Measurements from ENCODE around the gene LRGUK.

Gene LRGUK

GRCh38 chr7:134128829-134129228 lies 1.7 kb downstream of the LRGUK start:
- DNase-seq (ENCODE audit: low spot score): no peak

- DNase-seq (ENCODE audit: low spot score): no peak
These were observed 2.9 kb downstream of the LRGUK start for GRCh38 chr7:134129856-134130523.

- DNase-seq (ENCODE audit: low spot score): no peak
These were observed 6.9 kb downstream of the LRGUK start for GRCh38 chr7:134134004-134134403.

- peak; percentile 57 for DNase-seq (ENCODE audit: low spot score)
These were observed 14.0 kb downstream of the LRGUK start for GRCh38 chr7:134140889-134141867.

GRCh38 chr7:134141868-134142264 lies 14.7 kb downstream of the LRGUK start:
- no peak for DNase-seq (ENCODE audit: low spot score)

- no peak for DNase-seq (ENCODE audit: low spot score)
These were observed 26.5 kb downstream of the LRGUK start for GRCh38 chr7:134153493-134154136.

GRCh38 chr7:134154581-134155130 lies 27.5 kb downstream of the LRGUK start:
- no peak for DNase-seq (ENCODE audit: low spot score)

DNA sequence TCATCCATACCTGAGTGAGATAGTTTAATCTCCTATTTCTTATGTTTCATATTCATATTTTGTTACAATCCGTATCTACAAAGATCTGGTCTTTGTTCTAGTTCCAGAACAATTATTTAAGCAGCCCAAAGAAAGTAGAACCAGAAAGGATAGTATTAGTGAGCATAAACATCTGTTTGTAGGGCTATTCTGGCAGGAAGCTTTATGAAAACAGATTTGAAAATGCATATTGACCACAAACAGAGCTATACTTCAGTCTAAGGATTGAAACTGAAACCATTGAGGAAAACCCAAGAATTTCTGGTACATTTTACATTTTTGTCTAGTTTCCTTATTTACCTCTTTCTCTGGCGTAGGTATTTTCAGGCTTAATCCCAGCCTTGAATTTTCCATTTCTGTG lies 28.1 kb downstream of the LRGUK start:
- no peak for DNase-seq (ENCODE audit: low spot score)

GRCh38 chr7:134155871-134156270 lies 28.7 kb downstream of the LRGUK start:
- DNase-seq (ENCODE audit: low spot score): no peak

GRCh38 chr7:134165252-134165651 lies 38.1 kb downstream of the LRGUK start:
- no peak for DNase-seq (ENCODE audit: low spot score)

DNA sequence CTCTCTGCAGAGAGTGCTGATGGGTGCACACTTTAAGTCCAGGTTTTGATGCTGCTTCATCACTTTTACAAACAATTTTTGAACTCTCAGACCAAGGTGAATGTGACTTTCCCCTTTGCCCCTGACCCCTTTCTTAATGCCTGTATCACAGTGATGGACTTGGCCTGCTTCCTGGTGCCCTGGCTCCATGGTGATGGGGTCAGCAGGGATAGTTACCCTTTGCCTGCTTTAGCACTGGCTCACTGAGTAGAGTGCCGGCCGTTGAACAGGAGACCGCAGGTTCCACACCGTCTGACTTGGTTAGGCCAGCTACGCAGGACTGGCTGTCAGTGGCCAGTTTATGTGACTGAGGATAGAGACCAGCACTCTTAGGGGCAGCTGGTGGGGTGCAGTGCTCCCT lies 40.1 kb downstream of the LRGUK start:
- no peak for DNase-seq (ENCODE audit: low spot score)

GRCh38 chr7:134167841-134168240 lies 40.7 kb downstream of the LRGUK start:
- DNase-seq (ENCODE audit: low spot score): no peak

GRCh38 chr7:134174795-134175261 lies 47.7 kb downstream of the LRGUK start:
- DNase-seq (ENCODE audit: low spot score): peak; percentile 66

DNA sequence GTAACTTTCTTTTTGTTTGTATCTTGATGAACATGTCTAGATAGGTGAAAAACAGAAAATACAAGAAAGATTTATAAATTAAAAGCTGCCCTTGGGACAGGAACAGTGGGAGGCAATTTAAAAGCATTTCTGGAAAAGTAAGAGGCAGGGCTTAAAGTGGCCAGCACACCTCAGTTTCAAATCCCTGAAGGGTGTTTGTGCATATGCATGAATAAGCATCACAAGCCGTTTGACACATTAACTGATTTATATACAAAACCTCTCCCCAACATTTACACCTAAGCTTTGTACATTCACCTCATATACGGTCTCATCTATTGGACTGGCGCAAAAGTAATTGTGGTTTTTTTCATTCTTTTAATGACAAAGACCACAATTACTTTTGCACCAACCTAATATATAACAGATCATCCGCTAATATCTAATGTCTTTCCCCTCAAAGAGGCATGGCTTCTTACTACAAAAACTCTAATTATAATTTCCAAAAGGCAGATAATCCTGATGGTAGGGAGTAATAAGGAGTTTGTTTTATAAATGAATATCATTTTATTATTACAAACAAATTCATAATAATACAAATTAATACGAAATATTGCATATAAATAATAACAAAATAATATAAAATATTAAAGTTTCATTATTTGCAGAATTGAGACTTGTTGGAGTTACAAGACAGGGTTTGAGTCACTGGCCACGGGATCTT lies 48.3 kb downstream of the LRGUK start:
- no peak for DNase-seq (ENCODE audit: low spot score)

DNA sequence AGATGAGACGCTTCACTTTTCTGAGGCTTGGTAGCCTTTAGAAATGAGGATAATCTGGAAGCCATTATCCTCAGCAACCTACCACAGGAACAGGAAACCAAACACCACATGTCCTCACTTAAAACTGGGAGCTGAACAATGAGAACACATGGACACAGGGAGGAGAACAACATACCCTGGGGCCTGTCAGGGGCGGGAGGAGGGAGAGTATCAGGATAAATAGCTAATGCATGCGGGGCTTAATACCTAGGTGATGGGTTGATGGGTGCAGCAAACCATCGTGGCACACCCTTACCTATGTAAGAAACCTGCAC lies 48.9 kb downstream of the LRGUK start:
- no peak for DNase-seq (ENCODE audit: low spot score)

GRCh38 chr7:134179036-134180011 lies 52.2 kb downstream of the LRGUK start:
- DNase-seq (ENCODE audit: low spot score): no peak

DNA sequence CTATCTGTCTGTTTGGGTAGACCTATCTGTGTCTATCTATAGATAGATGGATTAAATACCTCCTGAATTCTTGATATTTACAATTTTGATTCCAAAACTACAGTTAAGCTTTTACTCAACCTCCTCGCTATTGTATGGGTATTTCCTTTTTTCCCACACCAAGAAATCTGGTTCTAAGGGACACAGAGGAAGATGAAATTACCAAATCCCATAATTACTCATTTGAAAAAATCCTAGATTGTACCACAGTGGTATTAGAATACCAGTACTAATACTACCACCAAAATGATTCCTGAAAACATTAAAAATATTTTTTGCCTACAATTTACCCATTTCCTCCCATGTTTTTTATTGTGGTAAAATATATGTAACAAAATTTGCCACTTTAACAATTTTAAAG lies 53.2 kb downstream of the LRGUK start:
- DNase-seq (ENCODE audit: low spot score): no peak

GRCh38 chr7:134182078-134182477 lies 54.9 kb downstream of the LRGUK start:
- no peak for DNase-seq (ENCODE audit: low spot score)

- no peak for DNase-seq (ENCODE audit: low spot score)
These were observed 57.6 kb downstream of the LRGUK start for GRCh38 chr7:134184767-134185166.

DNA sequence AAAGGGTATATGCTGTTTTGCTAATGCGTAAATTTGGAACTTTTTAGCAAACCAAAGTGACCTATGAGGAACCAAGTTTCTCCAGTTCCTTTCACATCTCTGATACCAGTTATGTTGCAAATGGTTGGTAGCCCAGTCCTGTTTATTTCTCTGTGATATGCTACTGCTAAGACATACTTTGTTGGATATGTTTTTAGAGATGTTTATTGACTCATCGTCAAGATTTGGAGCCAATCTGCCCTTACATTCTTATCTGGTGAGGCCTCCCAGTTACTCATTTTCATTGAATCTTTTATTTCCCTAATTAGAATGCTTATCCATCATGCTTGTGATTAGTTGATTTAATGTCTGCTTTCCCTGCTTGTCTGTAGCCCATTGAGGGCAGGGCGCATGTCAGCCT lies 58.9 kb downstream of the LRGUK start:
- DNase-seq (ENCODE audit: low spot score): no peak

DNA sequence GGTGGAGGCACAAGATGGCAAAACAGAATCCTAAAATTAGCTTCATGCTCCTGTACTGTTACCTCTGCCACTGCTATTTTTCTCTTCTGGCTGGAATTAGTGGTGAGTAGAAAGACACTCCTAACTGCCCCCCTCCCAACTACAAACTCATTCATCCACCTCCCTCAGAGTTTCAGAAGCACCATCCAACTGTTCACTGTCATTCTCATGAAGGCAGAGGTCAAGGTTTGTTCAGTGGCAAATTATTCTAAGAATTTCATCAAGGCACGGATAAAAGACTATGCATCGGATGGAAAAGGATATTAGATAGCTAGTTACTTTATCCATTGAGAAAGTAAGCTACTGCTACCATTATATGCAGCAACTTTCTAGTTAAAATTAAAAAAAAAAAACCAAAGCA lies 59.7 kb downstream of the LRGUK start:
- DNase-seq (ENCODE audit: low spot score): no peak

All from activated CD4-positive, alpha-beta T cell treated with anti-CD3 and anti-CD28 coated beads, Interleukin-2, Interleukin-4, amounts not matched to agents 100 ng/mL and 50 ng/mL, durations not matched to agents 16 hours and 8 hours (primary cell).